OCI-LY7 (cell line): ENCODE results near the gene FAM107A.

Experiments used
- CTCF ChIP-seq: fragments of 200-600 bp; sonication (generic); conservative IDR thresholded peaks from 2 replicates; pipeline ENCODE4 v1.5.1; 2014; ENCODE audit warnings: mild to moderate bottlenecking, antibody characterized with exemption, low read length, moderate library complexity, mixed read lengths
- EZH2phosphoT487 ChIP-seq: fragments of 200-600 bp; sonication (generic); IDR thresholded peaks from 2 replicates; pipeline ENCODE4 v1.6.1; 2018; ENCODE audit warnings: low read depth, borderline replicate concordance, mild to moderate bottlenecking, mixed run types, antibody characterized with exemption, low read length, moderate library complexity, mixed read lengths

DNA sequence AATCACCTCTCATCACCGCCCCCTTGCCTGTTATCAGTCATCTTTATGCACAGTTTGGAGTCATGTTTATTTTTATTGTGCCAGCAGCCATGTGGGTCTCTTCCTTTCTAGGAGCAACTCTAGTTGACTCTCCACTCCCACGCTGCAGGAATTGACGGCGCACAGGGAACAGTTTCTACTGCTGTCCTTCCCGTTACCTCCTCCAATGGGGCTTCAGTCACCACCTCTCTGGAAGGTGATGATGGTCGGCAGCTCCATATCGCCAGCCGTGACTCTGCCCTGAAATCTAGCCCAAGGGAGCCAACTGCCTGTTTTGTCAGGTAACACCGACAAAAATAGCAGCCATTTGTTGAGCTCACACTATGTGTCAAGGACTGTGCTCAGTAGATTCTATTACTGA is 35.6 kb upstream of the FAM107A start:
- TF ChIP-seq CTCF (no peak), EZH2phosphoT487 (no peak)
